WTC11 (cell line): ENCODE measurements around the gene MVK. TPM values are rescaled to one million over a fixed set of nuclear protein-coding genes. Genes with fewer than 3 reads are reported as not detected.

Source experiments
- CREB1 ChIP-seq: sonication (generic); formaldehyde crosslinking; IDR thresholded peaks from 2 replicates; pipeline ENCODE4 v1.8.0; 2023; ENCODE audit warnings: mild to moderate bottlenecking, missing genetic modification reagents
- CTCF ChIP-seq: fragments of 200-600 bp; IDR thresholded peaks from 2 replicates; pipeline ENCODE4 v1.8.0; 2022; ENCODE audit warnings: antibody characterized with exemption
- ESRRA ChIP-seq: sonication (generic); formaldehyde crosslinking; IDR thresholded peaks from 2 replicates; pipeline ENCODE4 v1.8.1; 2022; ENCODE audit warnings: mild to moderate bottlenecking, missing genetic modification reagents, borderline replicate concordance
- FOXP1 ChIP-seq: sonication (generic); formaldehyde crosslinking; IDR thresholded peaks from 2 replicates; pipeline ENCODE4 v1.8.0; 2022; ENCODE audit warnings: missing genetic modification reagents, mild to moderate bottlenecking, moderate library complexity, borderline replicate concordance
- IRF2 ChIP-seq: sonication (generic); formaldehyde crosslinking; IDR thresholded peaks from 2 replicates; pipeline ENCODE4 v1.8.0; 2022; ENCODE audit warnings: low read depth, missing genetic modification reagents, borderline replicate concordance
- JAZF1 ChIP-seq: fragments of 250-450 bp; sonication (Bioruptor Pico); IDR thresholded peaks from 2 replicates; pipeline ENCODE4 v1.9.0; 2021; ENCODE audit warnings: moderate library complexity, mild to moderate bottlenecking, inconsistent platforms
- MAX ChIP-seq: sonication (generic); formaldehyde crosslinking; IDR thresholded peaks from 2 replicates; pipeline ENCODE4 v1.8.0; 2022; ENCODE audit warnings: mild to moderate bottlenecking, missing genetic modification reagents
- MXD4 ChIP-seq: fragments of 250-450 bp; sonication (Bioruptor Pico); IDR thresholded peaks from 2 replicates; pipeline ENCODE4 v1.8.0; 2021; ENCODE audit warnings: mild to moderate bottlenecking, moderate library complexity, borderline replicate concordance
- NFE2L1 ChIP-seq: sonication (generic); formaldehyde crosslinking; IDR thresholded peaks from 2 replicates; pipeline ENCODE4 v1.8.1; 2023; ENCODE audit warnings: missing genetic modification reagents
- NFYB ChIP-seq: sonication (generic); formaldehyde crosslinking; conservative IDR thresholded peaks from 2 replicates; pipeline ENCODE4 v1.8.0; 2022; ENCODE audit warnings: low read depth, missing genetic modification reagents
- NR2C2 ChIP-seq: sonication (generic); formaldehyde crosslinking; IDR thresholded peaks from 2 replicates; pipeline ENCODE4 v1.8.0; 2022; ENCODE audit warnings: mild to moderate bottlenecking, missing genetic modification reagents
- NR3C1 ChIP-seq: sonication (generic); formaldehyde crosslinking; conservative IDR thresholded peaks from 2 replicates; pipeline ENCODE4 v1.8.1; 2023; ENCODE audit warnings: low read depth, mild to moderate bottlenecking, missing genetic modification reagents
- RORB ChIP-seq: fragments of 250-450 bp; sonication (Bioruptor Pico); IDR thresholded peaks from 2 replicates; pipeline ENCODE4 v1.9.0; 2021; ENCODE audit warnings: mild to moderate bottlenecking
- SMAD4 ChIP-seq: sonication (generic); formaldehyde crosslinking; IDR thresholded peaks from 2 replicates; pipeline ENCODE4 v1.8.0; 2022; ENCODE audit warnings: mild to moderate bottlenecking, missing genetic modification reagents
- STAT6 ChIP-seq: sonication (generic); formaldehyde crosslinking; conservative IDR thresholded peaks from 2 replicates; pipeline ENCODE4 v1.8.1; 2023; ENCODE audit warnings: mild to moderate bottlenecking, low read depth, missing genetic modification reagents, moderate library complexity
- TEAD1 ChIP-seq: sonication (generic); formaldehyde crosslinking; IDR thresholded peaks from 2 replicates; pipeline ENCODE4 v1.8.0; 2022; ENCODE audit warnings: mild to moderate bottlenecking, missing genetic modification reagents
- USF1 ChIP-seq: sonication (generic); formaldehyde crosslinking; IDR thresholded peaks from 2 replicates; pipeline ENCODE4 v1.8.0; 2022; ENCODE audit warnings: mild to moderate bottlenecking, missing genetic modification reagents
- ZBTB21 ChIP-seq: sonication (generic); formaldehyde crosslinking; IDR thresholded peaks from 2 replicates; pipeline ENCODE4 v1.8.1; 2023; ENCODE audit warnings: mild to moderate bottlenecking, missing genetic modification reagents, borderline replicate concordance
- ZNF121 ChIP-seq: sonication (generic); formaldehyde crosslinking; IDR thresholded peaks from 2 replicates; pipeline ENCODE4 v1.8.0; 2023; ENCODE audit warnings: missing genetic modification reagents
- ZNF138 ChIP-seq: sonication (generic); formaldehyde crosslinking; conservative IDR thresholded peaks from 2 replicates; pipeline ENCODE4 v1.8.1; 2022; ENCODE audit warnings: mild to moderate bottlenecking, moderate library complexity, missing genetic modification reagents
- ZNF219 ChIP-seq: sonication (generic); formaldehyde crosslinking; IDR thresholded peaks from 2 replicates; pipeline ENCODE4 v1.8.0; 2023; ENCODE audit warnings: missing genetic modification reagents, mild to moderate bottlenecking, borderline replicate concordance
- ZNF317 ChIP-seq: sonication (generic); formaldehyde crosslinking; IDR thresholded peaks from 2 replicates; pipeline ENCODE4 v1.8.1; 2023; ENCODE audit warnings: low read depth, mild to moderate bottlenecking, moderate library complexity, missing genetic modification reagents, borderline replicate concordance
- ZNF396 ChIP-seq: fragments of 250-450 bp; sonication (Bioruptor Pico); IDR thresholded peaks from 2 replicates; pipeline ENCODE4 v1.8.0; 2021; ENCODE audit warnings: mild to moderate bottlenecking, moderate library complexity, borderline replicate concordance
- ZNF671 ChIP-seq: fragments of 250-450 bp; sonication (Bioruptor Pico); IDR thresholded peaks from 2 replicates; pipeline ENCODE4 v1.8.0; 2021; ENCODE audit warnings: mild to moderate bottlenecking
- total RNA-seq: library from RNA; stranded (reverse); gene quantifications from 3 replicates; pipeline ENCODE4 v1.2.3, GENCODE V29; 2021
- TF ChIP-seq, protein P1 (sequence below): sonication (generic); formaldehyde crosslinking; IDR thresholded peaks from 2 replicates; pipeline ENCODE4 v1.8.0; 2023; ENCODE audit warnings: missing genetic modification reagents
- TF ChIP-seq, protein P2 (sequence below): sonication (generic); formaldehyde crosslinking; IDR thresholded peaks from 2 replicates; pipeline ENCODE4 v1.8.1; 2023; ENCODE audit warnings: mild to moderate bottlenecking, missing genetic modification reagents, borderline replicate concordance
- TF ChIP-seq, protein P3 (sequence below): sonication (generic); formaldehyde crosslinking; IDR thresholded peaks from 2 replicates; pipeline ENCODE4 v1.8.1; 2023; ENCODE audit warnings: mild to moderate bottlenecking, missing genetic modification reagents

MVK gene
- total RNA-seq, 1 experiment from 2014 or later, result 13.2 TPM

- TF ChIP-seq TEAD1 (0 out of 2 replicates have a peak, but pooled peaks have one; percentile 61), NFYB (CRISPR knock-in tag) (peak; percentile 81), MAX (CRISPR knock-in tag) (peak; percentile 99), ZNF671 (no peak), USF1 (peak; percentile 96), CREB1 (CRISPR knock-in tag) (peak; percentile 92), ZNF219 (CRISPR knock-in tag) (no peak), ZNF317 (no peak), SMAD4 (CRISPR knock-in tag) (no peak), ZNF396 (CRISPR knock-in tag) (0 out of 2 replicates have a peak, but pooled peaks have one; percentile 55), CTCF (no peak), RORB (CRISPR knock-in tag) (no peak), JAZF1 (no peak), ZBTB21 (CRISPR knock-in tag) (peak; percentile 100), IRF2 (CRISPR knock-in tag) (no peak), MXD4 (CRISPR knock-in tag) (peak; percentile 70; the same call in 1 of the 2 replicates), ZNF138 (CRISPR knock-in tag) (0 out of 2 replicates have a peak, but pooled peaks have one; percentile 39), ESRRA (CRISPR knock-in tag) (peak; percentile 70; the same call in 1 of the 2 replicates), NR2C2 (CRISPR knock-in tag) (peak; percentile 23; the same call in 1 of the 2 replicates), NR3C1 (CRISPR knock-in tag) (no peak), STAT6 (CRISPR knock-in tag) (no peak), FOXP1 (CRISPR knock-in tag) (peak; percentile 95), ZNF121 (CRISPR knock-in tag) (no peak), NFE2L1 (CRISPR knock-in tag) (peak; percentile 81; the same call in 1 of the 2 replicates)
- TF ChIP-seq, protein P1, sequence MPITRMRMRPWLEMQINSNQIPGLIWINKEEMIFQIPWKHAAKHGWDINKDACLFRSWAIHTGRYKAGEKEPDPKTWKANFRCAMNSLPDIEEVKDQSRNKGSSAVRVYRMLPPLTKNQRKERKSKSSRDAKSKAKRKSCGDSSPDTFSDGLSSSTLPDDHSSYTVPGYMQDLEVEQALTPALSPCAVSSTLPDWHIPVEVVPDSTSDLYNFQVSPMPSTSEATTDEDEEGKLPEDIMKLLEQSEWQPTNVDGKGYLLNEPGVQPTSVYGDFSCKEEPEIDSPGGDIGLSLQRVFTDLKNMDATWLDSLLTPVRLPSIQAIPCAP (CRISPR knock-in tag), result no peak; the same call in 1 of the 2 replicates
- TF ChIP-seq, protein P2, sequence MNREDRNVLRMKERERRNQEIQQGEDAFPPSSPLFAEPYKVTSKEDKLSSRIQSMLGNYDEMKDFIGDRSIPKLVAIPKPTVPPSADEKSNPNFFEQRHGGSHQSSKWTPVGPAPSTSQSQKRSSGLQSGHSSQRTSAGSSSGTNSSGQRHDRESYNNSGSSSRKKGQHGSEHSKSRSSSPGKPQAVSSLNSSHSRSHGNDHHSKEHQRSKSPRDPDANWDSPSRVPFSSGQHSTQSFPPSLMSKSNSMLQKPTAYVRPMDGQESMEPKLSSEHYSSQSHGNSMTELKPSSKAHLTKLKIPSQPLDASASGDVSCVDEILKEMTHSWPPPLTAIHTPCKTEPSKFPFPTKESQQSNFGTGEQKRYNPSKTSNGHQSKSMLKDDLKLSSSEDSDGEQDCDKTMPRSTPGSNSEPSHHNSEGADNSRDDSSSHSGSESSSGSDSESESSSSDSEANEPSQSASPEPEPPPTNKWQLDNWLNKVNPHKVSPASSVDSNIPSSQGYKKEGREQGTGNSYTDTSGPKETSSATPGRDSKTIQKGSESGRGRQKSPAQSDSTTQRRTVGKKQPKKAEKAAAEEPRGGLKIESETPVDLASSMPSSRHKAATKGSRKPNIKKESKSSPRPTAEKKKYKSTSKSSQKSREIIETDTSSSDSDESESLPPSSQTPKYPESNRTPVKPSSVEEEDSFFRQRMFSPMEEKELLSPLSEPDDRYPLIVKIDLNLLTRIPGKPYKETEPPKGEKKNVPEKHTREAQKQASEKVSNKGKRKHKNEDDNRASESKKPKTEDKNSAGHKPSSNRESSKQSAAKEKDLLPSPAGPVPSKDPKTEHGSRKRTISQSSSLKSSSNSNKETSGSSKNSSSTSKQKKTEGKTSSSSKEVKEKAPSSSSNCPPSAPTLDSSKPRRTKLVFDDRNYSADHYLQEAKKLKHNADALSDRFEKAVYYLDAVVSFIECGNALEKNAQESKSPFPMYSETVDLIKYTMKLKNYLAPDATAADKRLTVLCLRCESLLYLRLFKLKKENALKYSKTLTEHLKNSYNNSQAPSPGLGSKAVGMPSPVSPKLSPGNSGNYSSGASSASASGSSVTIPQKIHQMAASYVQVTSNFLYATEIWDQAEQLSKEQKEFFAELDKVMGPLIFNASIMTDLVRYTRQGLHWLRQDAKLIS, result no peak
- TF ChIP-seq, protein P3, sequence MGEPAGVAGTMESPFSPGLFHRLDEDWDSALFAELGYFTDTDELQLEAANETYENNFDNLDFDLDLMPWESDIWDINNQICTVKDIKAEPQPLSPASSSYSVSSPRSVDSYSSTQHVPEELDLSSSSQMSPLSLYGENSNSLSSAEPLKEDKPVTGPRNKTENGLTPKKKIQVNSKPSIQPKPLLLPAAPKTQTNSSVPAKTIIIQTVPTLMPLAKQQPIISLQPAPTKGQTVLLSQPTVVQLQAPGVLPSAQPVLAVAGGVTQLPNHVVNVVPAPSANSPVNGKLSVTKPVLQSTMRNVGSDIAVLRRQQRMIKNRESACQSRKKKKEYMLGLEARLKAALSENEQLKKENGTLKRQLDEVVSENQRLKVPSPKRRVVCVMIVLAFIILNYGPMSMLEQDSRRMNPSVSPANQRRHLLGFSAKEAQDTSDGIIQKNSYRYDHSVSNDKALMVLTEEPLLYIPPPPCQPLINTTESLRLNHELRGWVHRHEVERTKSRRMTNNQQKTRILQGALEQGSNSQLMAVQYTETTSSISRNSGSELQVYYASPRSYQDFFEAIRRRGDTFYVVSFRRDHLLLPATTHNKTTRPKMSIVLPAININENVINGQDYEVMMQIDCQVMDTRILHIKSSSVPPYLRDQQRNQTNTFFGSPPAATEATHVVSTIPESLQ (CRISPR knock-in tag), result no peak
Observed at GRCh38 chr12:109573029-109573913, at the start of gene MVK, which contains the start of gene MMAB (continued).
